ENCODE results near the gene MYO18B. TPM values are rescaled to one million over a fixed set of nuclear protein-coding genes. Genes with fewer than 3 reads are reported as not detected.
A peak's percentile ranks its signal among the peaks of the same experiment; 100 is the strongest.

MYO18B gene
- total and polyA plus RNA-seq, 7 donors = 79.3 to 434 (median 273) TPM

GRCh38 chr22:26045051-26045450 lies 303.1 kb downstream of the MYO18B start:
- ATAC-seq (peak; percentile 38 to 68 (median 45)), DNase-seq (no peak)
- Histone ChIP-seq H3K27me3 (ENCODE audit: insufficient read depth in 3 of 3, low read length in 2 of 3) (no peaks in the 10 kb centered on the region), H3K36me3 (ENCODE audit: insufficient read depth in 1 of 2, low read depth in 1 of 2) (peaks cover 2 to 3% of the 10 kb centered on the region in 2 donors), H3K4me3 (no peak overlapping the region), H3K4me1 (peaks cover 18% of the 10 kb centered on the region), H3K9me3 (no peaks in the 10 kb centered on the region), H3K27ac (no peak overlapping the region)
- intact Hi-C loops (cut with DNase I) = no loop called here
- 53 to 84% (median 58%) methylated on average over 2 of the region's 2 CpGs for WGBS, 3 donors
- TF ChIP-seq CTCF (IDR thresholded peaks at IDR 0.05) = no peak

GRCh38 chr22:26045860-26046259 lies 303.9 kb downstream of the MYO18B start:
- intact Hi-C loops (cut with DNase I) = no loop called here
- ATAC-seq = no peak
- Histone ChIP-seq H3K27me3 (ENCODE audit: insufficient read depth in 3 of 3, low read length in 2 of 3) (no peaks in the 10 kb centered on the region), H3K9me3 (no peaks in the 10 kb centered on the region), H3K4me1 (peaks cover 18% of the 10 kb centered on the region), H3K4me3 (no peak overlapping the region), H3K36me3 (ENCODE audit: insufficient read depth in 1 of 2, low read depth in 1 of 2) (peaks cover 2 to 5% of the 10 kb centered on the region in 2 donors), H3K27ac (no peak overlapping the region)
- no peak for TF ChIP-seq CTCF (IDR thresholded peaks at IDR 0.05)
- 60 to 68% (median 64%) methylated on average over 3 of the region's 3 CpGs for WGBS, 3 donors
- no peak for DNase-seq

GRCh38 chr22:26047516-26047915 lies 305.5 kb downstream of the MYO18B start:
- Histone ChIP-seq H3K36me3 (ENCODE audit: insufficient read depth in 1 of 2, low read depth in 1 of 2) (peaks cover 2 to 5% of the 10 kb centered on the region in 2 donors), H3K27ac (no peak overlapping the region), H3K9me3 (no peaks in the 10 kb centered on the region), H3K4me3 (no peak overlapping the region), H3K27me3 (ENCODE audit: insufficient read depth in 3 of 3, low read length in 2 of 3) (no peaks in the 10 kb centered on the region), H3K4me1 (peaks cover 7% of the 10 kb centered on the region)
- TF ChIP-seq CTCF (IDR thresholded peaks at IDR 0.05) = no peak
- intact Hi-C loops (cut with DNase I) = no loop called here
- no peak for DNase-seq
- ATAC-seq = no peak
- WGBS, 3 donors = 84 to 95% (median 88%) methylated on average over 2 of the region's 2 CpGs

GRCh38 chr22:26047920-26048319 lies 305.9 kb downstream of the MYO18B start:
- Histone ChIP-seq H3K4me1 (peaks cover 3% of the 10 kb centered on the region), H3K4me3 (no peak overlapping the region), H3K36me3 (ENCODE audit: insufficient read depth in 1 of 2, low read depth in 1 of 2) (peaks cover 2 to 5% of the 10 kb centered on the region in 2 donors), H3K27me3 (ENCODE audit: insufficient read depth in 3 of 3, low read length in 2 of 3) (no peaks in the 10 kb centered on the region), H3K9me3 (no peaks in the 10 kb centered on the region), H3K27ac (no peak overlapping the region)
- DNase-seq (no peak), ATAC-seq (no peak)
- intact Hi-C loops (cut with DNase I) = no loop called here
- no peak for TF ChIP-seq CTCF (IDR thresholded peaks at IDR 0.05)
- WGBS, 3 donors = 70 to 72% (median 71%) methylated on average over 8 of the region's 8 CpGs

- Histone ChIP-seq H3K4me3 (no peak overlapping the region), H3K27me3 (ENCODE audit: insufficient read depth in 3 of 3, low read length in 2 of 3) (no peaks in the 10 kb centered on the region), H3K36me3 (ENCODE audit: insufficient read depth in 1 of 2, low read depth in 1 of 2) (peaks cover 0 to 5% of the 10 kb centered on the region in 2 donors), H3K9me3 (no peaks in the 10 kb centered on the region), H3K4me1 (no peaks in the 10 kb centered on the region), H3K27ac (no peak overlapping the region)
- no peak for TF ChIP-seq CTCF (IDR thresholded peaks at IDR 0.05)
- 89 to 90% (median 90%) methylated on average over 7 of the region's 7 CpGs for WGBS, 3 donors
- ATAC-seq = no peak
- intact Hi-C loops (cut with DNase I) = no loop called here
- DNase-seq = no peak
Observed at GRCh38 chr22:26050079-26050478, 308.1 kb downstream of the MYO18B start.

All from psoas muscle (tissue), 8 donors.